Stimulated activated CD8-positive, alpha-beta memory T cell treated with anti-CD3 and anti-CD28 coated beads, Interleukin-7, amount 100 ng/mL, for 1 hour (primary cell): ENCODE measurements around the gene TIMM21.

Source experiments
- DNase-seq, 2 donors: peaks; one replicate each; pipeline ENCODE4 v3.0.0-alpha.2; 2020; ENCODE audit warnings: low read depth in 2 of 2

Gene TIMM21

GRCh38 chr18:74147779-74148542 is at the start of gene TIMM21, which contains the start of gene FBXO15:
Gene TIMM21 (plus strand): TSS chr18:74148523. CDS start chr18:74148809, 286 bp downstream.
Gene FBXO15 (minus strand): TSS chr18:74147834. CDS start chr18:74147785, 49 bp downstream.
- peak; percentile 89 to 94 for DNase-seq

GRCh38 chr18:74108460-74108859 is 39.9 kb upstream of the TIMM21 start:
- no peak for DNase-seq

GRCh38 chr18:74110149-74110548 is 38.2 kb upstream of the TIMM21 start:
- DNase-seq, result no peak

- DNase-seq, result no peak
These were observed 37.3 kb upstream of the TIMM21 start for GRCh38 chr18:74110976-74111375.

GRCh38 chr18:74113711-74114110 is 34.6 kb upstream of the TIMM21 start:
- DNase-seq, result no peak

GRCh38 chr18:74114116-74114515 is 34.2 kb upstream of the TIMM21 start:
- no peak for DNase-seq

GRCh38 chr18:74115046-74115445 is 33.3 kb upstream of the TIMM21 start:
- no peak for DNase-seq

- no peak for DNase-seq
These were observed 31.4 kb upstream of the TIMM21 start for GRCh38 chr18:74116633-74117554.

GRCh38 chr18:74123200-74123599 is 25.1 kb upstream of the TIMM21 start:
- no peak for DNase-seq

GRCh38 chr18:74124642-74125041 is 23.7 kb upstream of the TIMM21 start:
- DNase-seq, result no peak

- DNase-seq, result no peak
These were observed 21.4 kb upstream of the TIMM21 start for GRCh38 chr18:74126684-74127655.

GRCh38 chr18:74128159-74128558 is 20.2 kb upstream of the TIMM21 start:
- DNase-seq, result no peak

GRCh38 chr18:74131124-74131523 is 17.2 kb upstream of the TIMM21 start:
- no peak for DNase-seq

GRCh38 chr18:74132201-74132600 is 16.1 kb upstream of the TIMM21 start:
- DNase-seq, result no peak

- DNase-seq, result no peak
These were observed 10.3 kb upstream of the TIMM21 start for GRCh38 chr18:74137920-74138538.

GRCh38 chr18:74139411-74139810 is 8.9 kb upstream of the TIMM21 start:
- DNase-seq, result no peak

- DNase-seq, result no peak
These were observed 8.4 kb upstream of the TIMM21 start for GRCh38 chr18:74139888-74140287.

- DNase-seq, result no peak
These were observed 7.7 kb upstream of the TIMM21 start for GRCh38 chr18:74140582-74140981.

- DNase-seq, result no peak
These were observed 6.7 kb upstream of the TIMM21 start for GRCh38 chr18:74141667-74142066.

GRCh38 chr18:74142252-74142651 is 6.1 kb upstream of the TIMM21 start:
- DNase-seq, result no peak

- DNase-seq, result no peak
These were observed 1.6 kb upstream of the TIMM21 start for GRCh38 chr18:74146756-74147155.
